GM19463 (cell line): ENCODE results near the gene TTLL10.
"Not testable (repeated sequence)": the region's sequence is repeated elsewhere in the genome, so short reads cannot be mapped to it uniquely, and the experiment has no call there.

Source experiments
- ATAC-seq: cut with Tn5 transposase; IDR thresholded peaks from one replicate; pipeline ENCODE4 v1.9.1; 2021; ENCODE audit warnings: mild to moderate bottlenecking, moderate library complexity; ENCODE audit not compliant: unreplicated experiment

Gene TTLL10

DNA sequence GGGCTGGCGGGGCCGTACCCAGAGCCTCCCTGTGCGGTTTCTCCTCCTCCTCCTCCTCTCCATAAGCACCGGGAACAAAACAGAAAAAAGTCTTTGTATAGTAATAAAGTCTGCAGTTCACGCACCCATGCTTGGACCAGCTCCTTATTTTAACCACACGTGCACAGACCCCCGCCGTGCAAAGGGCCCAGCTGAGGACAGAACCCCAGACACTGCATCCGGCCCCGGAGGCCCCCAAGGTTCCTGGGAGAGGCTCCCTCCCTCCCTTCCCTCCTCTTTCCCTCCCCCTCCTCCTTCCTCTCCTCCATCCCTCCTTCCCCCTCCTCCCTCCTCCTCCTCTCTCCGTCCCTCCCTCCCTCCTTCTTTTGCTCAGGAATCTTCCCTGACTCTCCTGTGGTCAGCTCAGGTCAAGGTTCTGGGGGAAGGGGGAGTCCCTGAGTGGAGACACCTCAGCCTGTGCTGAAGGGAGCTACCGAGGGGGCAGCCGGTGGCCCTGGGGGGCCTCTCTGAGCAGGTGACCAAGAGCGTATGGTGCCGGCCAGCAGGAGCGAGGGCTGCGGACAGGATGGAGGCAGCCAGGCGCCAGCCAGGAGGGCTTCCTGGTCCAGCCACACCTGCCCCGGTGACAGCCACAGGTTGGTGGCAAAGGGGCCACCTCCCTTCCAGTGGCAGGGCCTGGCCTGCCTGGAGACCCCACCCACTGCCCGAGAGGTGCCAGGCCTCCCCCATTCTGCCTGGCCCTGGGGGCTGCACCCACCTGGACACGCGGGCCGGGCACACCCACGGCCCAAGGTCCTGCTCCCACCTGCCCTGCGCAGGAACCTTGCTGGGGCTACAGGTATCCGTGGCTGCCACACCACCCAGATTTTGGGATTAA lies 3.2 kb upstream of the TTLL10 start:
- ATAC-seq, result no peak

DNA sequence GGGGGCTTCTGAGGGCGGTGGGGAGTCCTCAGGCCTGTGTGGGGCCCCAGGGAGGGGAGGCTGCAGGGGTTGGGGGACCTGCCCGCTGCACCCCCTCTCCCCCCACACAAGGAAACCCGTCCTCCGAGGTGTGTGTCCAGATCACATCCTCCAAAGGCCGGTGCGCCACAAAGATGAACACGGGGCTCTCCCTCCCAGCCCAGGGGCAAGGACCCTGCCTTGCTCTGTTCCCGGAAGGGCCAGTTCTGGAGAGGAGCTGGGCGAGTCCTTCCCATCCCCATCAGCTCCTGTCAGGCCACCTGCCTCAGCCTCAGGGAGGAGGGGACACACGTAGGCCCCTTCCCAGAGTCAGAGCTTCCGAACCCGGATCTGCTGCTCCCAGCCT lies 2.5 kb upstream of the TTLL10 start:
- ATAC-seq, result no peak

DNA sequence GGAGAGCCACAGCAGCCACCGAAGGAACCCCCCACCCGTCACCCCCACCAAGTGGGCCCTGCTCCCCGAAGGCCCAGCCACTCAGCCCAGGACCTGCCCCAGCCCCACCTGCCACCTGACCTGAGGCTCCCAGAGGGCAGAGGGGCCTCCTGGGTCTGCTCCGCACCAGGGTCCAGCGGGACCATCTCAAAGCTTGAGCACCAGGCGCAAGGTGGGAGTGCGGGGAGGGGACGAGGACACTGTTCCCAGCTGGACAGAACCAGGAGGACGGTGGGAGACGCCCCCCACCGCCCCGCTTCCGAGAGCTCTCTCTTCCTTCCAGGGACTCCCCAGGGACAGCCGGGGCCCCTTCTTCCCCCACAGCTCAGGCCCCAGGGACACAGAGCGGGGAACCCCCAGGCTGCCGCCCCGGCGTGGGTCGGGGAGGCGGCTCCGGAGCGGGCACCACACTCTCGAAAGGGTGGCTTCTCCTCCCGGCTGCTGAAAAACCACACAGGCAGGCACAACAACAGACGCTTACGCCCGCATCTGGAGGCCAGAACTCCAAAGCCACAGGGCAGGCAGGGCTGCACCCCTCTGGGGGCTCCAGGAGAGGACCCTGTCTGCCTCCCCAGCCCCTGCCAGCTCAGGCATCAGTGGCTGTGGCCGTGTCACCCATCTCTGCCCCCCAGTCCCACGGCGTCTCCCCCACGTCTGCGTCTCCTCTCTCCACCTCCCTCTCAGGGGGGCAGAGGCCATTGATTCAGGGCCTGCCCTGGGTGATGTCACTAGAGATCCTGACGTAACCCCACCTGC lies 1.9 kb upstream of the TTLL10 start:
- ATAC-seq, result no peak

DNA sequence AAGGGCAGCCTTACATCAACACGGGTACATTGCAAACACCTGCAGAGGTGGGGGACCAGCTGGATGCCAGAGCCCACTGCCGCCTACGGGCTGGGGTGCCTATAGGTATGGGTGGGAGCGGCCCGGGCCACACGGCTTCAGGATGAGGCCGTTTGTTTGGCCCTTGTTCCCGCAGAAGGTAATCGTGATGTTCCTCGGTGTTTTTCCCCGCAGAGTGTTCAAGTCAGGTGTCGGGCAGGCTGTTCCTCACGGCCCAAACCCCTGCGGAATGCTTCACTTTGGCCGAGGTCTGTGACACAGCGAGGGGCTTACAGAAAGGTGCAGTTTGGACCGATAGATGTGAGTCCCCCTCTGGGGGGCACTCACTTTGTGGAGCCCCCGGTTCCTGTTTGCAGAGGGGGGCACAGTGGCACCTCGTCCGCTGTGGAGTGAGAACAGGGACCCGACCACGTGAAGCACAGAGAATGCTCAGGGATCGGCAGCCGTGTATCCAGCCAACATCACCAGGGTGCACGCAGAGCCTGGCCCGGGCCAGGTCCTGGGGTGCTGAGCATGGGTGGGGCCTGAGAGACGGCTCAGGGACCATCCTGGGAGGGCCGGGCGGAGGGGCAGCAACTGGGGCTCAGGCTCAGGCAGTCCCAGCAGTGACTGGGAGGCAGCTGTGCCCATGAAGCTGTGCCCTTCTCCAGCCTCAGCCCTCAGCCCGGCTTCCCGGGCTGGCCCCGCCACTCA lies 453 bp upstream of the TTLL10 start:
- ATAC-seq, result no peak

DNA sequence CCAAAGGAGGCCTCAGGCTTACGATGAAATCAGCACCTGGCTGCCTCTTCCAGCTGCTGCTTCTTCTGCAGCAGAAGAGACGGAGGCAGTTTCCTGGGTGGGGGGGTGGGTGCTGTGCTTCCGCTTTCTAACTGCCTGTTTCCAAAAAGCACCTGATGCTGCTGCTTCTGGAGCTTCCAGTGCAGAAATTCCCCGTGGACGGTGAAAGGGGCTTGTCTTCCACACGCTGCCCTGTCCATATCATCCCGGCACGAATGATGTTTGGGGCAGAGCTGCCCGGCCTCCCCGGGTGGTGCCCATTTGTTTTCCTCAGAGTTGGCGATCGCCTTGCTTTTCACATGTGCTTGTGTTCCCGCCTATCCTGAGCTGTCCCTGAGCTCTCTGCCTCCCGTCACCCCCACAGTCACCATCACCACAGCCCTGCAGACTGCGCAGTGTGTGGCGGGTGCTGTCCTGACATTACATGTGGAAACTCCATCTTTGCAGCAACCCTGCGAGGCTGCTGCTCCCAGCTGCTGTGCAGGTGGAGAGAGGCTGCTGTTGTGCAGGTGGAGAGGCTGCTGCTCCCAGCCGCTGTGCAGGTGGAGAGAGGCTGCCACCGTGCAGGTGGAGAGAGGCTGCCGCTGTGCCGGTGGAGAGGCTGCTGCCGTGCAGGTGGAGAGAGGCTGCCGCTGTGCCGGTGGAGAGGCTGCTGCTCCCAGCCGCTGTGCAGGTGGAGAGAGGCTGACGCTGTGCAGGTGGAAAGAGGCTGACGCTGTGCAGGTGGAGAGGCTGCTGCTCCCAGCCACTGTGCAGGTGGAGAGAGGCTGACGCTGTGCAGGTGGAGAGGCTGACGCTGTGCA lies 1.8 kb downstream of the TTLL10 start:
- no peak for ATAC-seq

DNA sequence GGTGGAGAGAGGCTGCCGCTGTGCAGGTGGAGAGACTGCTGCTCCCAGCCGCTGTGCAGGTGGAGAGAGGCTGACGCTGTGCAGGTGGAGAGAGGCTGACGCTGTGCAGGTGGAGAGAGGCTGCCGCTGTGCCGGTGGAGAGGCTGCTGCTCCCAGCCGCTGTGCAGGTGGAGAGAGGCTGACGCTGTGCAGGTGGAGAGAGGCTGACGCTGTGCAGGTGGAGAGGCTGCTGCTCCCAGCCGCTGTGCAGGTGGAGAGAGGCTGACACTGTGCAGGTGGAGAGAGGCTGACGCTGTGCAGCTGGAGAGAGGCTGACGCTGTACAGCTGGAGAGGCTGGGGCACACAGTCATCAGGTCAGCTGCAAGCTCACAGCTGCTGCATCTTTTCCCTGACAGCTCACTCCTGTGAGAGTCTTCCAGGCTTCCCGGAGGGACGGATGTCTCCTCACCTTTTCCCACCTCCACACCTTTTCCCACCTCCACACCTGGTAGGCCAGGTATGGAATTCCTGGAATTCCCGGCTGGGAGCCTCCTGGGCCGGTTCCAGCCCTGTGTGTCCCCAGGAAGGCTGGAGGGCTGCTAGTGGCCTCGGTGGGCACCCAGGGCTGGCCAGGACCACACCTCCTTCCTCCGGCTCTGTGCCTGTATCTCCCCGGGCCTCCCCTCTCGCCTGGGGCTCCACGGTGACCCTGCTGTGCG lies 2.5 kb downstream of the TTLL10 start:
- ATAC-seq, result not testable (repeated sequence)

DNA sequence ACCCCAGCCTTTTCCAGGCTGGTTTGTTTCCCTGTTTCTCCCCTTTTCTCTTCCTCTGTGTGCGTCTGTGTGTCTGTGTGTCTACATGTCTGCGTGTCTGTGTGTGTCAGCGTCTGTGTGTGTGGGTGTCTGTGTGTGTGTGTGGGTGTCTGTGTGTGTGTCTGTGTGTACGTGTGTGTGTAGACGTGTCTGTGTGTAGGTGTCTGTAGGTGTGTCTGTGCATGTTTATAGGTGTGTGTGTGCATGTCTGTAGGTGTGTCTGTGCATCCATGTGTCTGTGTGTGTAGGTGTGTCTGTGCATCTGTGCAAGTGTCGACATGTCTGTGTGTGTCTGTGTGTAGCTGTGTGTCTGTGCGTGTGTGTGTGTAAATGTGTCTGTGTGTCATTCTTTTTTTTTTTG lies 3.3 kb downstream of the TTLL10 start:
- ATAC-seq, result no peak

DNA sequence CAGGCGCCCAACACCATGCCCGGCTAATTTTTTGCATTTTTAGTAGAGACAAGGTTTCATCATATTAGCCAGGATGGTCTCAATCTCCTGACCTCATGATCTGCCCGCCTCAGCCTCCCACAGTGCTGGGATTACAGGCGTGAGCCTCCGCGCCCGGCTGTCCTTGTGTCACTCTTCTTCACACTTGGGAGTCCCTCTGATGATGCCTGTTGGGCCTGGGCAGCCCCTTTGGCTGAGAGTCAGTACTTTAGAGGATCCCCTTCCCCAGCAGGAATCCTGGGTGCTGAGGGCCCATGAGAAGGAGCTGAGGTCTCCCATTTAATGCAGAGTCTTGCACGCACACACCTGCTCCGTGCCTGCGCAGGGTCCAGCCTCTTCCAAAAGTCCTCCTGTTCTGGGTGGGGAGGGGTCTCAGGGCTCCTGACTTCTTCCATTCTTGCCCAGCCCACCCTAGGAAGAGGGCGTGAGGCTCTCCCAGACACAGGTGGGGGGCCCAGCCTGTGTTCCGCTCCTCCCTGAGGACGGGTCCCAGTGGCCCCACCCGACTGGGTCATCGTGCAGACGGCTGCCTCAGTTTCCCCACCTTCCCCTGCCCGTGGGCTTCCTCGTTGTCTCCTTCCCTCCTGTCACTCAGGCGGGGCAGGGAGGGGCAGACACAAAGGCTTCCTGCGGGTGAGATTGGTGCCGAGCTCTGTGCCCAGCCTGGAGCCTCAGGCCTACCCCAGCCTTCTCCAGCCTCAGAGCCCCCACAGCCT lies 3.9 kb downstream of the TTLL10 start:
- no peak for ATAC-seq

DNA sequence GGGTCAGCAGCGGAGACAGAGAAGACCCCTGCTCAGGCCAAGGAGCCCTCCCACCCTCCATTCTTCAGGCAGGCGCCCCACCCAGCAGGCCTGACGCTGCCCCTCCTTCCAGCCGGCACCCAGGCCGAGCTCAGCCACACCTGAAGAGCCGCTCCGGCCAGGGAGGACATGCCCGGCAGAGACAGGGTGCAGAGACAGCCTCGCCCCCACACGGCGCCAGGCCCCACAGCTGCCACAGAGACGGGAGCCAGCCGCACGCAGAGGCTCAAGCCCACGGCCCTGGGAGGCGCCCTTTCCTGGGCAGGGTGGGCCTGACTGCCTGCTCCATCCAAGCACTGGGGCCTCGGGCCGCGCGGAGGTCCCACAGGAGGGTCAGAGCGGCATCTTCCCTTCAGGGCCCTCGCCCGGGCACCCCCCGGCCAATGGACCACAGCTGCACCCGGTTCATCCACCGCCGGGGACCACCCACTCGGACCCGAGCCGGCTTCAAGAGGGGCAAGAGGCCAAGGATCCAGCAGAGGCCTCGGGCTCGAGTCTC lies 5.2 kb downstream of the TTLL10 start:
- ATAC-seq, result no peak

DNA sequence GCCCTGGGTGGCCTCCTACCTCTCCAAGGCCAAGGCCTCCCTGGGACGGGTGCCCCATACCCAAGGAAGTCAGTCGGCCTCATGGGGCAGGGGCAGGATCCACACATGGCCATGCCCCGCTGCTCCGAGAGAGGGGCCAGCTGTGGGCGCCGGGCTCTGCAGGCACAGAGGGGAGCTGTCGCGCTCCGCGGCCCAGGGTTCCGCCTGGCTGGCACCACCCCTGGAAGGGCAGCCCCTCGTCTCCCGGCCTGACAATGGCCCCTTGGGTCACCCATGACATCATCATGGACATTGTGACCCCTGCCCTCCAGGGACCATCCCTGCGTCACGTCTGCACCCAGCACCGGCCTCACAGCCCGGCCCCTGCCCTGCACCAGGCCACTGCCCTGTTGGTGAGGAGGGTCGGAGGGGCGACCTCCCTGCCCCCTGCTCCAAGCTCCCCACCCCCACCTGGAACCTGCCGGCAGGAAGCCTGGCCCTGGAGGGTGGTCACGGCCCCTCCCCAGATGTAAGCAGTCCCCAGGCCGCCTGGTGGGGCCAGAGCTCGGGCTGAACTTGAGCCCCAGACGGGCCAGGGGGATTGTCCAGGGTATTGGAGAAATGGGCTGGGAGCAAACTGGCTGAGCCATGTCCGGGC lies 5.8 kb downstream of the TTLL10 start:
- no peak for ATAC-seq

DNA sequence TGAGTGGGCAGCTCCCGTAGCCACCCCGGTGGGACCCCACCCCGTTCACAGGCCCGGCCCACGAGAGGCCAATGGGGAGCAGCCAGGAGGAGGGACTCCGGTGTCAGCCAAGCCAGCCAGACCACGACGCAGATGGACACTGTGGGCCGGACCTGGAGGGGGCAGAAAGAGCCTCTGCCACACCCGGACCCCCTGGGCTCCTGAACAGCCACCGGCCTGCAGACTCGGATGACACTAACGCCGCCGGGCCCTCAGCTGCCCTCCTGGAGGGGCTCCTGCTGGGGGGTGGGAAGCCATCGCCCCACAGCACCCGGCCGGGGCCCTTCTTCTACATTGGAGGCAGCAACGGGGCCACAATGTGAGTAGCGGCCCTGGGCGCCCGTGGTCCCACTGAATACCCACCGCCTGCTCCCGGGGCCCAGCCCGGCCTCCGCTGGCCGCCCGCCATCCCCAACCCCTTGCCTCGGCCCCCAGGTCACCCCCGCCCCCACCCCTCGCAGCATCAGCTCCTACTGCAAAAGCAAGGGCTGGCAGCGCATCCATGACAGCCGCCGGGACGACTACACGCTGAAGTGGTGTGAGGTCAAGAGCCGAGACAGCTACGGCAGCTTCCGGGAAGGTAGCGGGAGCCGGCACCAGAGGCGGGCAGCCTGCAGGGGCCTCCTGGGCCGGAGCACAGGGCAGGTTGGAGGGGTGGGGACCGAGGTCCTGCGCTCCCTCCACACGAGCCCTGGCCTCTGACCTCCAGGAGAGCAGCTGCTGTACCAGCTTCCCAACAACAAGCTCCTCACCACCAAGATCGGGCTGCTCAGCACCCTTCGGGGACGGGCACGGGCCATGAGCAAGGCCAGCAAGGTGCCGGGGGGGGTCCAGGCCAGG lies 6.5 kb downstream of the TTLL10 start:
- no peak for ATAC-seq

DNA sequence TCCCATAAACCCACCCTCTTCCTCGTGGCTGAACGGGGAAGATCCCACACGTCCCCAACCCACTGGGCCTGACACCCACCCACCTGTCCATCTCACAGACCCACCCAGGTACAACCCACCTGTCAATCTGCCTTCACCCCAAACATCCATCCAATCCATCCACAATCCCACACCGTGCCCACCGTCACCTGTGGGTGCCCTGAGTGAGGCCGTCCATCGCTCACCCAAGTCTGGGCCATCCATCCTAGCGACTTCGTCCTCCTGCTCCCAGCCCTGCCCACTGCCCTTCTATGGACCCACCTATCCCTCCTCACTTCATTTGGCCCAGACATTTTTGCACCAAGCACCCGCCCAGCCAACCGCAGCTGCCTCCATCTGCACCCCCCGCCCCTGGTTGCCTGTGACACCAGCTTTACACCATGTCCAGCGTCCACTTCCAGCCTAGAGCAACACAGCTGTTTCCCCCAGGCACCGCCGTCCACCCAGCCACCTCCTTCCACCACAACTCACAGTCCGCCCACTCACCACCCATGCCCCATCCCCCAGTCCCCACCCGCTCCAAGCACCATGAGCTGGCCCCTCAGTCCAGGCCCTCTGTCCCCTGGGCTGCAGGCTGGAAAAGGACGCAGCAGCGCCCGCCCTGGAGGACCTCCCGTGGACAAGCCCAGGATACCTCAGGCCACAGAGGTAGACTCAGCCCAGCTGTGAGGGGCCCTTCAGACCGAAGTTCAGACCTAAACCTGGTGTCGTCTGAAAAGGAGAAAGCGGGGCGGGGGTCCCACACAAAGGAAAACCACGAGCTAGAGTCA lies 7.7 kb downstream of the TTLL10 start:
- ATAC-seq, result no peak

DNA sequence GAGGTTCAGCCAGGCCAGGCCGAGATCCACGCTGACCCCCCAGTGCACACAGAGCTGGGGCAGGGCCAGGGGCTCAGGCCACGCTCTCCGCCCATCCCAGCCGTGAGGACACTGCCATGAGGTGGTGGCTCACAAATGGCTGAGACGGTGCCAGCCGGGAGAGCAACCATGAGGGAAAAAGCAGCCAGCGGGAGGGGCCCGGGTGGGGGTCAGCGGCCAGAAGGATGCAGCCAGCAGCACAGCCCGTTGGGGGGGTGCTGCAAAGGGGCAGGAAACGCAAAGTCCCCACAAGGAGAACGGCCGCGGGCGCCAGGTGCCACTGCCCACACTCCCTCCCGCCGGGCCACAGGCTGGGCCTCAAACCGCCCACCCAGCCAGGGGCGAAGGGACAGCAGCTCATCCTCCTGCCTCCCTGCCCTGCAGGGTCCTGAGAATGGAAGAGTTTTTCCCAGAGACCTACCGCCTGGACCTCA lies 8.3 kb downstream of the TTLL10 start:
- ATAC-seq, result no peak

DNA sequence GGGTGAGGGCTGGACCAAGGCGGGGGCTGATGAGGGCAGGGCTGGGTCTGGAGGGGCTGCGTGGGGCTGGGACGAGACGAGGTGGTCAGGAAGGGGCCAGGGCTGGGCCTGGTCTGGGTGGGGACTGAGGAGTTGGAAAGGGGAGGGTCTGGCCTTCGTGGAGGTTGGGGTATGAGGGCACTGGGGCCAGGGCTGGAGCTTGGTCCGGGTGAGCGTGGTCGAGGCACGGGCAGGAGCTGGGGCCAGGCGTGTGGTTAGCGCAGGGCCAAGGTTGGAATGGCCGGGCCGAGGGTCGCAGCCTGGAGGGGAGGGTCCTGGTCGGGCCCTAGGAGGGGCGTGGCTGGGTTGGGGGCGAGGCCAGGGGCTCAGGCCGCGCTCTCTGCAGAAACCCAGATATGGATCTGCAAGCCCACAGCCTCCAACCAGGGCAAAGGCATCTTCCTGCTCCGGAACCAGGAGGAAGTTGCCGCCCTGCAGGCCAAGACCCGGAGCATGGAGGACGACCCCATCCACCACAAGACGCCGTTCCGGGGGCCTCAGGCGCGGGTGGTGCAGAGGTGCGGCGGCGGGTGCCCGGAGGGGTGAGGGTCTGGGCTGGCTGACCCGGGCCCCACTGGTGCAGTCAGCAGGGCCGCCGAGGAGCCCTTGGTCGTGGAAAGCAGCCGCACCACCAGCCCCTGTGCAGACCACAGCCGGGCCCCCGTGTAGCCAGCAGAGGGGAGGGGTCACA lies 9.0 kb downstream of the TTLL10 start:
- ATAC-seq, result no peak

DNA sequence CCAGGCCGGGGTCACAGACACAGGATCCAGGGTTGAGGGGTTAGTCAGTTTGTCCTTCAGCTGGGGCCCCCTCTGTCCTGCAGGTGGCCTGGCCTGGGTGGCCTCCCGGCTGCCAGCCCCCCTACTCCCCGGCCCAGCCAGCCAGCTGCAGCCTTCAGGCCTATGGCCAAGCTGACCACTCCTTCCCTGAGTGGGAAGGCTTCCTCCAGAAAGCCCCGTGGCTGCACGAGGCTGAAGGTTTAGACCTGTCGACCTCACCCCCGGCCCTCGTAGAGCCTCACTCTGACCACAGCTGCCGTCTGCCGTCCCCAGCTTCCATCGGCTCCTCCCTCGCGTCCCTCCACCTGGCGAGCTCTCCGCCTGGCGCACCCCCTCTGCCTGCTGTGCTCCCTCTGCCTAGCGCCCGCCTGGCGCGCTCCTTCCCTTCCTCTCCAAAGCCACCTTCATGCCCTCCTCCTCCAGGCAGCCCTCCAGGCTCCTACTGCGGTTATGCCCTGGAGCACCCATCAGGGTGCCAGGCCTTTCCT lies 9.6 kb downstream of the TTLL10 start:
- ATAC-seq, result no peak
